Naive thymus-derived CD4-positive, alpha-beta T cell (primary cell): ENCODE data around the gene MOK. TPM values are rescaled to one million over a fixed set of nuclear protein-coding genes. Genes with fewer than 3 reads are reported as not detected.
A peak's percentile ranks its signal among the peaks of the same experiment; 100 is the strongest.

Experiments
- ATAC-seq: fragments of 150-1000 bp; cut with Tn5 transposase; 2 replicates; pipeline ENCODE4 v1.10.0; 2021; ENCODE audit warnings: mild to moderate bottlenecking, moderate library complexity
- CTCF ChIA-PET: fragments of 350-600 bp; sonication (Branson Sonifier 250); formaldehyde crosslinking; loops from one replicate; lab custom pipeline; 2021; ENCODE audit warnings: antibody characterized with exemption; lab: Charles Lee
- POLR2A ChIA-PET: fragments of 350-600 bp; sonication (Branson Sonifier 250); formaldehyde crosslinking; loops from one replicate; lab custom pipeline; 2021; ENCODE audit warnings: antibody characterized with exemption, inconsistent platforms; lab: Charles Lee
- DNase-seq, 9 donors: peaks; one replicate each; pipeline versions ENCODE4 v3.0.0 to v3.0.0-alpha.2; 2020 to 2022; ENCODE audit warnings: mixed read lengths in 1 of 9
- H3K27ac ChIP-seq: one replicate; pipeline ENCODE4 v1.7.0; 2013; ENCODE audit warnings: mild to moderate bottlenecking, low read depth, low read length, moderate library complexity
- H3K27me3 ChIP-seq, 2 donors: one replicate each; pipeline ENCODE4 v1.7.0; 2013; ENCODE audit warnings: low read length in 2 of 2, mild to moderate bottlenecking in 2 of 2, moderate library complexity in 2 of 2; ENCODE audit not compliant: control insufficient read depth in 2 of 2, insufficient read depth in 2 of 2
- H3K36me3 ChIP-seq, 3 experiments: 1 replicate in 2 of 3; 2 replicates in 1 of 3; pipeline ENCODE4 v1.7.0; 2013; ENCODE audit warnings: low read length in 3 of 3, mild to moderate bottlenecking in 3 of 3, moderate library complexity in 1 of 3; ENCODE audit not compliant: insufficient read depth in 3 of 3, control insufficient read depth in 2 of 3
- H3K4me1 ChIP-seq, 2 donors: one replicate each; pipeline ENCODE4 v1.7.0; 2013; ENCODE audit warnings: low read length in 2 of 2, mild to moderate bottlenecking in 2 of 2, moderate library complexity in 1 of 2; ENCODE audit not compliant: control insufficient read depth in 2 of 2, insufficient read depth in 2 of 2
- H3K4me3 ChIP-seq: 2 replicates; pipeline ENCODE4 v1.7.0; 2013; ENCODE audit warnings: mild to moderate bottlenecking, low read length
- H3K9me3 ChIP-seq, 3 experiments: 1 replicate in 2 of 3; 2 replicates in 1 of 3; pipeline ENCODE4 v1.7.0; 2013; ENCODE audit warnings: low read length in 3 of 3; ENCODE audit not compliant: control insufficient read depth in 2 of 3
- H3K27ac Mint-ChIP-seq, 9 donors: one replicate each; pipeline ENCODE4 v1.8.0; 2020 to 2022; ENCODE audit warnings: mixed read lengths in 9 of 9, mild to moderate bottlenecking in 8 of 9, moderate library complexity in 5 of 9, inconsistent platforms in 2 of 9
- H3K27me3 Mint-ChIP-seq, 5 donors: one replicate each; pipeline ENCODE4 v1.8.0; 2021 to 2022; ENCODE audit warnings: mixed read lengths in 5 of 5, mild to moderate bottlenecking in 1 of 5
- H3K36me3 Mint-ChIP-seq, 5 donors: one replicate each; pipeline ENCODE4 v1.8.0; 2020 to 2022; ENCODE audit warnings: mixed read lengths in 5 of 5, mild to moderate bottlenecking in 3 of 5, inconsistent platforms in 1 of 5
- H3K4me1 Mint-ChIP-seq, 7 donors: one replicate each; pipeline ENCODE4 v1.8.0; 2020 to 2022; ENCODE audit warnings: mixed read lengths in 7 of 7, mild to moderate bottlenecking in 3 of 7, inconsistent platforms in 1 of 7
- H3K4me3 Mint-ChIP-seq, 10 donors: one replicate each; pipeline ENCODE4 v1.8.0; 2020 to 2022; ENCODE audit warnings: mild to moderate bottlenecking in 10 of 10, mixed read lengths in 10 of 10, moderate library complexity in 6 of 10, inconsistent platforms in 2 of 10
- H3K9me3 Mint-ChIP-seq, 11 donors: one replicate each; pipeline ENCODE4 v1.8.0; 2020 to 2022; ENCODE audit warnings: mixed read lengths in 11 of 11, mild to moderate bottlenecking in 4 of 11, inconsistent platforms in 1 of 11, moderate library complexity in 1 of 11
- intact Hi-C, 2 donors: fragments of 100-400 bp; cut with micrococcal nuclease; formaldehyde crosslinking; loops; one replicate each; pipeline ENCODE4 v1.15.1; 2023
- polyA plus RNA-seq, 2 donors: library from polyadenylated mRNA; unstranded; fragments of 300-500 nt; fragmentation: Illumina TruSeq; gene quantifications; one replicate each; pipeline ENCODE4 v1.2.3, GENCODE V29; 2021
- total RNA-seq, 6 experiments: library from RNA in 5 of 6; stranded (reverse) in 5 of 6; gene quantifications; 1 replicate in 5 of 6; 2 replicates in 1 of 6; pipeline ENCODE4 v1.2.3 and lab custom pipeline; 2021 to 2026

Gene MOK
- total and polyA plus RNA-seq, 7 experiments from 2014 or later: 1.3 to 3.5 (median 1.9) TPM

- Histone ChIP-seq H3K27ac (no peak overlapping the region), H3K9me3 (no peaks in the 10 kb centered on the region), H3K4me1 (peaks cover 10 to 33% of the 10 kb centered on the region in 2 donors), H3K4me3 (no peak overlapping the region), H3K36me3 (peaks cover 0 to 45% (median 5%) of the 10 kb centered on the region in 3 experiments), H3K27me3 (no peaks in the 10 kb centered on the region)
- ATAC-seq (no peak), DNase-seq (no peak)
- intact Hi-C loops: no loop called here
- Mint-ChIP-seq H3K4me3 (peak overlapping the region in 1 of 10 donors; percentile 39), H3K36me3 (peaks cover 6 to 50% (median 16%) of the 10 kb centered on the region in 5 donors), H3K27ac (peak overlapping the region in 8 of 9 donors; percentile 3 to 73 (median 56)), H3K4me1 (peaks cover 59 to 90% (median 81%) of the 10 kb centered on the region in 7 donors), H3K27me3 (no peaks in the 10 kb centered on the region), H3K9me3 (peaks cover 0 to 2% (median 0%) of the 10 kb centered on the region in 11 donors)
- ChIA-PET POLR2A (no interaction called here), CTCF (no interaction called here)
These were observed 107.6 kb downstream of the MOK start for GRCh38 chr14:102197317-102197853.

- Mint-ChIP-seq H3K27me3 (no peaks in the 10 kb centered on the region), H3K9me3 (peaks cover 0 to 2% (median 0%) of the 10 kb centered on the region in 11 donors), H3K4me1 (peaks cover 55 to 87% (median 78%) of the 10 kb centered on the region in 7 donors), H3K4me3 (no peak overlapping the region), H3K27ac (peak overlapping the region in 6 of 9 donors; percentile 13 to 73 (median 64)), H3K36me3 (peaks cover 6 to 50% (median 16%) of the 10 kb centered on the region in 5 donors)
- Histone ChIP-seq H3K27me3 (no peaks in the 10 kb centered on the region), H3K27ac (no peak overlapping the region), H3K9me3 (no peaks in the 10 kb centered on the region), H3K36me3 (peaks cover 0 to 45% (median 5%) of the 10 kb centered on the region in 3 experiments), H3K4me1 (peaks cover 10 to 33% of the 10 kb centered on the region in 2 donors), H3K4me3 (no peak overlapping the region)
- ChIA-PET CTCF (interaction anchor here (0.6 kb wide), 1 partner anchor 127 kb away, joined by 3 read pairs; no protein-coding TSS in a partner anchor), POLR2A (no interaction called here)
- intact Hi-C loops: no loop called here
- DNase-seq (no peak), ATAC-seq (no peak)
These were observed 108.1 kb downstream of the MOK start for GRCh38 chr14:102196902-102197230.

- ATAC-seq: no peak
- no peak for DNase-seq
- Histone ChIP-seq H3K4me1 (peaks cover 10 to 29% of the 10 kb centered on the region in 2 donors), H3K27ac (no peak overlapping the region), H3K4me3 (no peak overlapping the region), H3K36me3 (peaks cover 0 to 45% (median 5%) of the 10 kb centered on the region in 3 experiments), H3K9me3 (no peaks in the 10 kb centered on the region), H3K27me3 (no peaks in the 10 kb centered on the region)
- ChIA-PET POLR2A (interaction anchor here (0.6 kb wide), 1 partner anchor 273 kb away, joined by 3 read pairs; no protein-coding TSS in a partner anchor), CTCF (interaction anchor here (0.6 kb wide), 1 partner anchor 127 kb away, joined by 3 read pairs; no protein-coding TSS in a partner anchor)
- peaks cover 6 to 48% (median 16%) of the 10 kb centered on the region in 5 donors for H3K36me3 Mint-ChIP-seq
- H3K4me3 Mint-ChIP-seq: no peak overlapping the region
- H3K9me3 Mint-ChIP-seq: peaks cover 0 to 2% (median 0%) of the 10 kb centered on the region in 11 donors
- H3K27ac Mint-ChIP-seq: peak overlapping the region in 7 of 9 donors; percentile 39 to 90 (median 66)
- peaks cover 49 to 85% (median 76%) of the 10 kb centered on the region in 7 donors for H3K4me1 Mint-ChIP-seq
- intact Hi-C loops: no loop called here
- H3K27me3 Mint-ChIP-seq: no peaks in the 10 kb centered on the region
These were observed 108.7 kb downstream of the MOK start for GRCh38 chr14:102196039-102196901.

- no peaks in the 10 kb centered on the region for H3K27me3 Mint-ChIP-seq
- POLR2A ChIA-PET: interaction anchor here (0.6 kb wide), 1 partner anchor 272 kb away, joined by 3 read pairs; no protein-coding TSS in a partner anchor
- no peaks in the 10 kb centered on the region for H3K27me3 ChIP-seq
- H3K4me1 ChIP-seq: peaks cover 3 to 21% of the 10 kb centered on the region in 2 donors
- no peaks in the 10 kb centered on the region for H3K9me3 ChIP-seq
- no peak overlapping the region for H3K27ac Mint-ChIP-seq
- peaks cover 0 to 45% (median 5%) of the 10 kb centered on the region in 3 experiments for H3K36me3 ChIP-seq
- intact Hi-C loops: no loop called here
- no peak for ATAC-seq
- H3K4me1 Mint-ChIP-seq: peaks cover 45 to 80% (median 73%) of the 10 kb centered on the region in 7 donors
- DNase-seq: no peak
- no peak overlapping the region for H3K27ac ChIP-seq
- peaks cover 0 to 2% (median 0%) of the 10 kb centered on the region in 11 donors for H3K9me3 Mint-ChIP-seq
- H3K4me3 Mint-ChIP-seq: no peak overlapping the region
- H3K4me3 ChIP-seq: no peak overlapping the region
- H3K36me3 Mint-ChIP-seq: peaks cover 6 to 46% (median 16%) of the 10 kb centered on the region in 5 donors
- CTCF ChIA-PET: no interaction called here
These were observed 109.5 kb downstream of the MOK start for GRCh38 chr14:102195446-102195845.

- Histone ChIP-seq H3K9me3 (no peaks in the 10 kb centered on the region), H3K36me3 (peaks cover 0 to 45% (median 5%) of the 10 kb centered on the region in 3 experiments), H3K27ac (no peak overlapping the region), H3K4me3 (no peak overlapping the region), H3K4me1 (peaks cover 0 to 16% of the 10 kb centered on the region in 2 donors), H3K27me3 (no peaks in the 10 kb centered on the region)
- Mint-ChIP-seq H3K4me1 (peaks cover 41 to 77% (median 73%) of the 10 kb centered on the region in 7 donors), H3K27me3 (no peaks in the 10 kb centered on the region), H3K4me3 (no peak overlapping the region), H3K27ac (peak overlapping the region in 1 of 9 donors; percentile 49), H3K36me3 (peaks cover 6 to 46% (median 16%) of the 10 kb centered on the region in 5 donors), H3K9me3 (peaks cover 0 to 2% (median 0%) of the 10 kb centered on the region in 11 donors)
- intact Hi-C loops: no loop called here
- POLR2A ChIA-PET: no interaction called here
- DNase-seq: no peak
- CTCF ChIA-PET: no interaction called here
- ATAC-seq: no peak
These were observed 110.1 kb downstream of the MOK start for GRCh38 chr14:102194856-102195255.

- Mint-ChIP-seq H3K9me3 (no peaks in the 10 kb centered on the region), H3K4me1 (peaks cover 32 to 66% (median 60%) of the 10 kb centered on the region in 7 donors), H3K27ac (peak overlapping the region in 1 of 9 donors; percentile 54), H3K4me3 (peak overlapping the region in 1 of 10 donors; percentile 42), H3K36me3 (peaks cover 6 to 38% (median 14%) of the 10 kb centered on the region in 5 donors), H3K27me3 (no peaks in the 10 kb centered on the region)
- ATAC-seq (no peak), DNase-seq (no peak)
- H3K27me3 ChIP-seq: no peaks in the 10 kb centered on the region
- no peaks in the 10 kb centered on the region for H3K9me3 ChIP-seq
- H3K4me1 ChIP-seq: peaks cover 0 to 5% of the 10 kb centered on the region in 2 donors
- ChIA-PET CTCF (interaction anchor here (0.6 kb wide), 1 partner anchor 406 kb away, joined by 3 read pairs; no protein-coding TSS in a partner anchor), POLR2A (no interaction called here)
- no peak overlapping the region for H3K27ac ChIP-seq
- peaks cover 0 to 31% (median 5%) of the 10 kb centered on the region in 3 experiments for H3K36me3 ChIP-seq
- intact Hi-C loops: no loop called here
- H3K4me3 ChIP-seq: no peak overlapping the region
These were observed 112.0 kb downstream of the MOK start for GRCh38 chr14:102192840-102193502.
